ENCODE results near the gene FRRS1L. TPM values are rescaled to one million over a fixed set of nuclear protein-coding genes. Genes with fewer than 3 reads are reported as not detected.

FRRS1L gene
- total and polyA plus RNA-seq, 2 of the 13 experiments (the other 11 are each of a cell fraction or from before 2014, with no cell fraction given): 0.02 to 0.03 TPM

DNA sequence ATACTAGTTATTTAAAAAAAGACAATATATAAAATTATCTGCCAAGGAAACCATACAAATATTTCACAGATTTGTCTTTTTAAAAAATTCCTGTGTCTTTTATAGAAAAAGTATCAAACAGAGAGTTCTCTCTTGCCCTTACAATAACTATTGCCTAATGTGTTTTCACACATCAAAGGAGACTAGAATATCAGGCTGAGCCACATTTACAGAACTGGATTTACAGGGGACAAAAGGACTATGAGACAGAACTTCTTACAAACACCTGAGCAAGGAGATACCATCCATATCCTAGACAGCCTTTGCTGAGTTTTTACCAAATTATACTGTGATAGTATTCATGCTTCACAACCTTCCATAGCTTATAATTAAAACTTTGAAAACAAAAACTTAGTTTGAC is 81.5 kb downstream of the FRRS1L start (continued):
- TF ChIP-seq, protein P1, sequence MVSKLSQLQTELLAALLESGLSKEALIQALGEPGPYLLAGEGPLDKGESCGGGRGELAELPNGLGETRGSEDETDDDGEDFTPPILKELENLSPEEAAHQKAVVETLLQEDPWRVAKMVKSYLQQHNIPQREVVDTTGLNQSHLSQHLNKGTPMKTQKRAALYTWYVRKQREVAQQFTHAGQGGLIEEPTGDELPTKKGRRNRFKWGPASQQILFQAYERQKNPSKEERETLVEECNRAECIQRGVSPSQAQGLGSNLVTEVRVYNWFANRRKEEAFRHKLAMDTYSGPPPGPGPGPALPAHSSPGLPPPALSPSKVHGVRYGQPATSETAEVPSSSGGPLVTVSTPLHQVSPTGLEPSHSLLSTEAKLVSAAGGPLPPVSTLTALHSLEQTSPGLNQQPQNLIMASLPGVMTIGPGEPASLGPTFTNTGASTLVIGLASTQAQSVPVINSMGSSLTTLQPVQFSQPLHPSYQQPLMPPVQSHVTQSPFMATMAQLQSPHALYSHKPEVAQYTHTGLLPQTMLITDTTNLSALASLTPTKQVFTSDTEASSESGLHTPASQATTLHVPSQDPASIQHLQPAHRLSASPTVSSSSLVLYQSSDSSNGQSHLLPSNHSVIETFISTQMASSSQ (IDR thresholded peaks at IDR 0.05; ENCODE audit: low read depth): 0 out of 2 replicates have a peak, but pooled peaks have one; percentile 38
- TF ChIP-seq, protein P1 (CRISPR knock-in tag; IDR thresholded peaks at IDR 0.05; ENCODE audit: borderline replicate concordance): peak; percentile 26; the same call in 1 of the 2 replicates
- TF ChIP-seq, protein P2, sequence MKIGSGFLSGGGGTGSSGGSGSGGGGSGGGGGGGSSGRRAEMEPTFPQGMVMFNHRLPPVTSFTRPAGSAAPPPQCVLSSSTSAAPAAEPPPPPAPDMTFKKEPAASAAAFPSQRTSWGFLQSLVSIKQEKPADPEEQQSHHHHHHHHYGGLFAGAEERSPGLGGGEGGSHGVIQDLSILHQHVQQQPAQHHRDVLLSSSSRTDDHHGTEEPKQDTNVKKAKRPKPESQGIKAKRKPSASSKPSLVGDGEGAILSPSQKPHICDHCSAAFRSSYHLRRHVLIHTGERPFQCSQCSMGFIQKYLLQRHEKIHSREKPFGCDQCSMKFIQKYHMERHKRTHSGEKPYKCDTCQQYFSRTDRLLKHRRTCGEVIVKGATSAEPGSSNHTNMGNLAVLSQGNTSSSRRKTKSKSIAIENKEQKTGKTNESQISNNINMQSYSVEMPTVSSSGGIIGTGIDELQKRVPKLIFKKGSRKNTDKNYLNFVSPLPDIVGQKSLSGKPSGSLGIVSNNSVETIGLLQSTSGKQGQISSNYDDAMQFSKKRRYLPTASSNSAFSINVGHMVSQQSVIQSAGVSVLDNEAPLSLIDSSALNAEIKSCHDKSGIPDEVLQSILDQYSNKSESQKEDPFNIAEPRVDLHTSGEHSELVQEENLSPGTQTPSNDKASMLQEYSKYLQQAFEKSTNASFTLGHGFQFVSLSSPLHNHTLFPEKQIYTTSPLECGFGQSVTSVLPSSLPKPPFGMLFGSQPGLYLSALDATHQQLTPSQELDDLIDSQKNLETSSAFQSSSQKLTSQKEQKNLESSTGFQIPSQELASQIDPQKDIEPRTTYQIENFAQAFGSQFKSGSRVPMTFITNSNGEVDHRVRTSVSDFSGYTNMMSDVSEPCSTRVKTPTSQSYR (CRISPR knock-in tag; IDR thresholded peaks at IDR 0.05; ENCODE audit: borderline replicate concordance): no peak
- TF ChIP-seq, protein P3, sequence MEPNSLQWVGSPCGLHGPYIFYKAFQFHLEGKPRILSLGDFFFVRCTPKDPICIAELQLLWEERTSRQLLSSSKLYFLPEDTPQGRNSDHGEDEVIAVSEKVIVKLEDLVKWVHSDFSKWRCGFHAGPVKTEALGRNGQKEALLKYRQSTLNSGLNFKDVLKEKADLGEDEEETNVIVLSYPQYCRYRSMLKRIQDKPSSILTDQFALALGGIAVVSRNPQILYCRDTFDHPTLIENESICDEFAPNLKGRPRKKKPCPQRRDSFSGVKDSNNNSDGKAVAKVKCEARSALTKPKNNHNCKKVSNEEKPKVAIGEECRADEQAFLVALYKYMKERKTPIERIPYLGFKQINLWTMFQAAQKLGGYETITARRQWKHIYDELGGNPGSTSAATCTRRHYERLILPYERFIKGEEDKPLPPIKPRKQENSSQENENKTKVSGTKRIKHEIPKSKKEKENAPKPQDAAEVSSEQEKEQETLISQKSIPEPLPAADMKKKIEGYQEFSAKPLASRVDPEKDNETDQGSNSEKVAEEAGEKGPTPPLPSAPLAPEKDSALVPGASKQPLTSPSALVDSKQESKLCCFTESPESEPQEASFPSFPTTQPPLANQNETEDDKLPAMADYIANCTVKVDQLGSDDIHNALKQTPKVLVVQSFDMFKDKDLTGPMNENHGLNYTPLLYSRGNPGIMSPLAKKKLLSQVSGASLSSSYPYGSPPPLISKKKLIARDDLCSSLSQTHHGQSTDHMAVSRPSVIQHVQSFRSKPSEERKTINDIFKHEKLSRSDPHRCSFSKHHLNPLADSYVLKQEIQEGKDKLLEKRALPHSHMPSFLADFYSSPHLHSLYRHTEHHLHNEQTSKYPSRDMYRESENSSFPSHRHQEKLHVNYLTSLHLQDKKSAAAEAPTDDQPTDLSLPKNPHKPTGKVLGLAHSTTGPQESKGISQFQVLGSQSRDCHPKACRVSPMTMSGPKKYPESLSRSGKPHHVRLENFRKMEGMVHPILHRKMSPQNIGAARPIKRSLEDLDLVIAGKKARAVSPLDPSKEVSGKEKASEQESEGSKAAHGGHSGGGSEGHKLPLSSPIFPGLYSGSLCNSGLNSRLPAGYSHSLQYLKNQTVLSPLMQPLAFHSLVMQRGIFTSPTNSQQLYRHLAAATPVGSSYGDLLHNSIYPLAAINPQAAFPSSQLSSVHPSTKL (CRISPR knock-in tag; IDR thresholded peaks at IDR 0.05): peak; percentile 74
- TF ChIP-seq POGZ (CRISPR knock-in tag; IDR thresholded peaks at IDR 0.05) (peak; percentile 24; the same call in 1 of the 2 replicates), FOXA3 (CRISPR knock-in tag; IDR thresholded peaks at IDR 0.05) (0 out of 2 replicates have a peak, but pooled peaks have one; percentile 29), CEBPB (IDR thresholded peaks at IDR 0.05; ENCODE audit: borderline replicate concordance, low read depth, low read length) (peak; percentile 65; the same call in 1 of the 2 replicates), GATAD2A (CRISPR knock-in tag; IDR thresholded peaks at IDR 0.05) (peak; percentile 62), SUZ12 (IDR thresholded peaks at IDR 0.05; ENCODE audit: low read depth, low read length) (no peak), EP300 (IDR thresholded peaks at IDR 0.05; ENCODE audit: low read depth in 2 of 2, low read length in 2 of 2) (peak in 1 of 2 experiments; percentile 41; a peak in 1 of 4 replicates), EP300 (CRISPR knock-in tag; IDR thresholded peaks at IDR 0.05; ENCODE audit: borderline replicate concordance) (no peak), GABPB1 (CRISPR knock-in tag; IDR thresholded peaks at IDR 0.05) (no peak), JDP2 (CRISPR knock-in tag; IDR thresholded peaks at IDR 0.05; ENCODE audit: borderline replicate concordance) (no peak), CEBPG (CRISPR knock-in tag; IDR thresholded peaks at IDR 0.05) (peak; percentile 82)

Data from HepG2 (cell line).